Measurements from ENCODE around the gene PRRG1. TPM values are rescaled to one million over a fixed set of nuclear protein-coding genes. Genes with fewer than 3 reads are reported as not detected.
"Not testable (repeated sequence)": the region's sequence is repeated elsewhere in the genome, so short reads cannot be mapped to it uniquely, and the experiment has no call there.

PRRG1 gene
- 2.5 and 3.6 TPM in 2 replicates for polyA plus RNA-seq (2014; cell fraction: cytosol; rRNA removed)
- polyA plus RNA-seq (2014; cell fraction: nucleus; rRNA removed), result 1.5 and 2.1 TPM in 2 replicates

DNA sequence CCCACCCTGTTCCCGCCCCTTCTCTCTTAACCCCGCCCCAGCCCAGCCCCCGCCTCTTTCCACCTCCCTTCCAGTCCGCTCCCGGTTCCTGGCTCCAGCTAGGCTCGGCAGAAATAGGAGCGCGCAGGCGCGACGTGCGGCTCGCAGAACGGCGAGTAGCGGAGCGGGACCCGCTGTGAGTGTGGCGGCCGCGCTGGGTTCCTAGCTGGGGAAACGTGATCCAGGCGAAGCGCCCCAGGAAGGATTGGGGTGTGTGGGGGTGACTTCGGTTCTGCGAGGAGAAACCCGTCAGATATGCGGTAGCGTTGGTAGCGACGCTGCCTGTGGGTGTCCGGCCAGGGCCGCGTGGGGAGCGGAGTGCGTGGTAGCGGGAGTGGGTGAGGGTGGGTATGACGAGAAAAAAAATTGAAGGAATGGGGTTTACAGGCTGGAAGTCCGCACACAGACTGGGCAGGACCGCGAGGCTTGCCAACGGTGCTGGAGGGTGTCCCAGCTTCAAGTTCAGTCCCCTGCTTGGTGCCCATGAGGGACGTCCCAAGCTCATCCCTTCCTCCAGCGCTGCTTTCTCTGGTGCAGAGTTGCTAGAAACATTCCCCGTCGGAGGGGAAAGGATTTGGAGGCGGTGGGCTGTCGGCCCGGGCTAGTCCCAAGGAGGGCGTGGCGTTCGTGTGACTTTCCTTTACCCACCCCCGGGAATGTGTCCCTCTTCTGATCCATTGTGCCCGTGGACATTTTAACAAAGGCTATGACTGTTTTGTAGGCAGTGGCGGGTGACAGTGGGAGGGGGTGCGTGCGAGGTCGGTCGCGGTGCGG is at the start of gene PRRG1:
PRRG1 (plus strand) TSS at position 144 of the 813 bp plus-strand sequence. CDS start 56,886 bp downstream, outside the sequence.
- DNase-seq (ENCODE audit: low spot score), result peak; percentile 56

DNA sequence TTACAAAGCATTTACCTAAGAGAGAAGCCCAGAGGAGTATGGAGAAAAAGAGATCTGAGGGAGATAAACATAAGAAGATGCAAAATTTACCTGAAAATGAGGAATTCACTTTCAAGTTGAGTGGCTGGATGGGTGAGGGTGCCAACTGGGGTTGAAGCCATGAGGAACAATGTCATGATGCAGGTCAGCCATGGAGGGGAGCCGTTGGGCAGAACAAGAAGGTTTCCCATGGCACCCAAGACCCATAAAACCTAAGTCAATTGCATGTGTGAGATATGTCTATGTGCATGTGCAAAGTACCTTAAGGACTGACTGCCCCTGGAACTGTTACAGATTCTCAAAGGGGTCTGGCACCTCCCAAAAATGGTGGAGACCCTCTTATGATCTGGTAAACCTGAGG is 46.6 kb upstream of the PRRG1 start:
- DNase-seq (ENCODE audit: low spot score), result no peak

DNA sequence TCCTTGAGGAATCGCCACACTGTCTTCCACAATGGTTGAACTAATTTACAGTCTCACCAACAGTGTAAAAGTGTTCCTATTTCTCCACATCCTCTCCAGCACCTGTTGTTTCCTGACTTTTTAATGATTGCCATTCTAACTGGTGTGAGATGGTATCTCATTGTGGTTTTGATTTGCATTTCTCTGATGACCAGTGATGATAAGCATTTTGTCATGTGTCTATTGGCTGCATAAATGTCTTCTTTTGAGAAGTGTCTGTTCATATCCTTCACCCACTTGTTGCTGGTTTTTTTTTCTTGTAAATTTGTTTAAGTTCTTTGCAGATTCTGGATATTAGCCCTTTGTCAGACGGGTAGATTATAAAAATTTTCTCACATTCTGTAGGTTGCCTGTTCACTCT is 43.9 kb upstream of the PRRG1 start:
- not testable (repeated sequence) for DNase-seq (ENCODE audit: low spot score)

DNA sequence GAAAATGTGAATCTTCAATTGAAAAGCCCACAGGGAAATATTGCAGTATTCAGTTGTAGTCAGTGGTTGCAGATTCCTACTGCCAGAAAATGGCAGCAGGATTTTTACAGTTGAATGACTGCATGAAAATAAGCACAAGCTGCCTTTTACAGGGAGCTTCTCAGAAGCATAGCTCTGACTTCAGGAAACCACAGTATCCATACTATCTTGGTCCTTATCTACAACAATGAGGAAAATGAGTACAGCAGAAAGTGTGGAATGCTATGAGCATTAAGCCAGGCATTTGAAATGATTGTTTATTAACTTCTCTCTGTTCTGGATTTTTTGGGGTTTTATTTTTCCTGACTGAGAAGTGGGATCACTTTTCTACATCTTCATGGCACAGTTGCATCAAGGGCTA is 34.6 kb upstream of the PRRG1 start:
- DNase-seq (ENCODE audit: low spot score), result no peak

DNA sequence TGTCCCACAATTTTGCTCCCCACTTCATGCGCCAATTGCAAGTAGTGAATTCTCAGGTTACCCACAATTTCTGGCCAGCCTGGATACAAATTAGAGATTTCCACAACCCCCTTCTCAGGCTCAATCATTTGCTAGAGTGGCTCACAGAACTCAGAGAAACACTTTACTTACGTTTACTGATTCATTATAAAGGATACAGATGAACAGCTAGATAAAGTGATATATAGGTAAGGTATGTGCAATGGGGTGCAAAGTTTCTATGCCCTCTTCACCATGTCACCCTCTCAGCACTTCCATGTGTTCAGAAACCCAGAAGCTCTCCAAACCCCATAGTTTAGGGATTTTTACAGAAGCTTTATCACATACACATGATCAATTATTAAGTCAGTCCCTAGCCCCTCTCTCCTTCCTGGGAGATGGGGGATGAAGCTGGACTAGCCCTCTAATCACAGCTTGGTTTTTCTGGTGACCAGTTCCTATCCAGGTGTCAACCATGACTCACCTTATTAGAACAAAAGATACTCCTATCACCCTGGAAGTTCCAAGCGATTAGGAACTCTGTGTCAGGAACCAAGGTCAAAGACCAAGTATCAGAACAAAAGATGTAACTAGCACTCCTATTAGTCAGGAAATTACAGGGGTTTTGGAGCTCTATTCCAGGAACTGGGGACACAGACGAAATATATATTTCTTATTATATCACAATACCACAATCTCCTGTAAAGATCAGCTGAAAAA is 33.5 kb upstream of the PRRG1 start:
- no peak for DNase-seq (ENCODE audit: low spot score)

DNA sequence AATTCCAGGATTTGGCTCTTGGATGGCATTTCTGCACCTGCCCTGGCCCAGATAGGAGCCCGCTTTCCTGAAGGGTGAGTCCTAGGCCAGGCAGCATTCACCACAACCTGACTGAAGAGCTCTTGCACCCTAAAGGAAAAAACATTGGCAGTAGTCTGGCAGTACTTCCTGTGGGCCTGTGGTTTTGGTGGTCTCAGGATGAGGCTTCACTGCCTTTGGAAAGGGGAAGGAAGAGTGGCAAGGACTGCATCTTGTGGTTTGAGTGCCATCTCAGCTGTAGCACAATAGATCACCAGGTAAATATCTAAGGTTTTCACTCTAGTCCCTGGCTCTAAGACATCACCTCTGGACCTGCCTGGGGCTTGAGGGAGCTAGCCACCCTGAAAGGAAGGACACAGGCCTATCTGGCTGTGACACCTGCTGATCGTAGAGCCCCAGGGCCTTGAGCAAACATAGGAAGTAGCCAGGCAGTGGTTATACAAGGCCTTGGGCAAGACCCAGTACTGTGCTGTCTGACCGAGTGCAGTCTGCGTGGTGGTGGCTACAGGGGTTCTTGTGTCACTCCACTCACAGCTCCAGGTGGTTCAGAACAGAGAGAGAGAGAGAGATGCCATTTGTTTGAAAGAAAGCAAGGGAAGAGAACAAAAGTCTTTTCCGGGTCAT is 28.5 kb upstream of the PRRG1 start:
- DNase-seq (ENCODE audit: low spot score), result no peak

DNA sequence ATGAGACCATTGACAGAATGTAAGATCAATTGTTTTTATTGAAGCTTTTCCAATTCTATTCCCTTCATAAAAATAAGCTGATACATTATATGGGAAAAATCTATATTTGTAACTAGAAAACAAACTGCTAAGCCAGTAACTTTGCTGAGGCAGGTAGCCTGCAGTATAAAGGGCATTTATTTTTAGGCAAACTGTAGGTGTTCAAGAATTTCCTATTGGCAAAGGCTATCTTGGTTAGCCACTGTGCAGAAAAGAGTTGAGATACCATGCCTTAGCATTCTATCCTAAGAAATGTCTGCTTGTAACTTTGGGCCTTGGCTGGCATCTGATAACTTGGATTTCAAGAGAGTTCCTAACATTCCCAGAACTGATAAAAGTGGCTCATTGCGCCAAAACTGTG is 18.5 kb upstream of the PRRG1 start:
- DNase-seq (ENCODE audit: low spot score), result no peak

DNA sequence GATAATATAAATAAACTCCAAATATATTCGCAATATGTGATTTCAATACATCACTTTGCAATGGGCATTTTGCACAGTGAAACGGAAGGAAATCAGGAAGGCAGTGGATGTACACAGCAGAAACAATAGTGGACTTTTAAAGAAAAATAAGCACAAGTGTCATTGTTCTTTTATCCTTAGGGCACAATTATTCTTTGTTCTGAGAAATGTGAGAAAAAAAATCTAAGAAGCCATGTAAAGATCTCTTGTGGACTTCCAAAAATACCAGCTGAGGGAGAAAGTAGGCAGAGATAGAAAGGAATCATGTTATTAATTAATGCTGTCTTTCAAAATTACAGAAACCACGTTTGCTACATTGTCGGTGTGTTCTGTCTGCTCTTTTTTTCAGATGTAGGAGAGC is 17.6 kb upstream of the PRRG1 start:
- DNase-seq (ENCODE audit: low spot score), result no peak

DNA sequence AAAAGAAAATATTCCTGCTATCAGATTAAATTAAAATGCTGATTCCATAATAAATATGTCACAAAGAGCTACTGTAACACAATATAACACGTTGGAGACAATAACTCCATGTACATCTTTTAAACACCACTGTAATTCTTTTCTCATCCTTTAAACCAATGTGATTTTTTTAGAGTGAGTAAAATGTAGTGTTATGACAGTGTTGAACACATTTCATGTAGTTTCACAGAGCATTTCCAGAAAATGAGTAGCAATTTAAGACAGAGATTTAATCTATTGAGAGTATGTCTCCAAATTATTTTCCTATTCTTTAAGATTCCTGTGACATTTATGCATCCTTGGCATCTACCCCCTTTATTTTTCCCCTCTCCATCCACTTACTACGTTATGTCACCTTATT is 17.1 kb upstream of the PRRG1 start:
- DNase-seq (ENCODE audit: low spot score), result no peak

DNA sequence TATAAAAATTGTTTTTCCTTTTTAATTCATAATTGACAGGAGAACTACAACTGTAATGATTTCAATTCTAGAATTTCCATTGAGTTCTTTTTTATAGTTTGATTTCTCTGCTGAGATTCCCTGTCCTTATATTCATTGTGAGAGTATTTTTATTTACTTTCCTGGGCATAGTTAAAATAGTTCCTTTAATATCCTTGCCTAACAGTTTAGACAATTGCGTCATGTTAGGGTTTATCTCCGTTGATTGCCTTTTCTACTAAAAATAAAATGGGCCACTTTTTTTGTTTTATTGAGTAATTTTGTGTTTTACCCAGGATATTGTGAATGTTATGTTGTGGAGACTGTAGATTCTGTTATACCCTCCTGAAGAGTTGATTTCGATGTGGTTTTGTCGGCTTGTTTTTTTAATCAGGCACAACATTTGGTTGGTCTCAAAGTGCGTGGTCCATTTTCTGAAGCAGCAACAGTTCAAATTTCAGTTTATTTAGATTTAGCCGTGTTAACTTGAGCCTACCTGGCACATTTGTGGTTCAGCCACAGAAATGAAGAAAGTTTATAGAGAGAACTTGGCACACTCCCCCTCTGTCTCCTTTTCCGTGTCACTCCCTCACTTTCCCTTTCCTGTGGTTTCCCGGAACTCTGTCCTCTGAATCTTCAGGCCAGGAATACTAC is 16.0 kb upstream of the PRRG1 start:
- no peak for DNase-seq (ENCODE audit: low spot score)

DNA sequence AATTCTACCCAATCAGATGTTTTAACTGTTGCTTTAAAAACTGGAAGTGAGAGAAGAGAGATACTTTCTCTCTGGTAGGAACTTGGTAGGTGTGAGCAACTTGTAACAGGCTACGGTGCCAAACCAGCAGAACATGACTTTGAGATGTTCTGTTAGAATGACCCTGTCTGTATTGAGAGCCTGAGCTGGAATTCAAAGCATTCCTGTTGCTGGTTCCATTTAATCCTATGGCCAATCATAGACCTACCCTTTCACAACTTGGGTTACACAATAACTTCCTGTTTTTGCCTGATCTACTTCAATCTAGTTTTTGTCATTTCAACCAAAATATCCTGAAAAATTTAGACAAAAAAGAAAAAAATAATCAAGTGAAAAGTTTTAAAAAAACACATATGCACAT is 1.7 kb upstream of the PRRG1 start:
- DNase-seq (ENCODE audit: low spot score), result no peak

DNA sequence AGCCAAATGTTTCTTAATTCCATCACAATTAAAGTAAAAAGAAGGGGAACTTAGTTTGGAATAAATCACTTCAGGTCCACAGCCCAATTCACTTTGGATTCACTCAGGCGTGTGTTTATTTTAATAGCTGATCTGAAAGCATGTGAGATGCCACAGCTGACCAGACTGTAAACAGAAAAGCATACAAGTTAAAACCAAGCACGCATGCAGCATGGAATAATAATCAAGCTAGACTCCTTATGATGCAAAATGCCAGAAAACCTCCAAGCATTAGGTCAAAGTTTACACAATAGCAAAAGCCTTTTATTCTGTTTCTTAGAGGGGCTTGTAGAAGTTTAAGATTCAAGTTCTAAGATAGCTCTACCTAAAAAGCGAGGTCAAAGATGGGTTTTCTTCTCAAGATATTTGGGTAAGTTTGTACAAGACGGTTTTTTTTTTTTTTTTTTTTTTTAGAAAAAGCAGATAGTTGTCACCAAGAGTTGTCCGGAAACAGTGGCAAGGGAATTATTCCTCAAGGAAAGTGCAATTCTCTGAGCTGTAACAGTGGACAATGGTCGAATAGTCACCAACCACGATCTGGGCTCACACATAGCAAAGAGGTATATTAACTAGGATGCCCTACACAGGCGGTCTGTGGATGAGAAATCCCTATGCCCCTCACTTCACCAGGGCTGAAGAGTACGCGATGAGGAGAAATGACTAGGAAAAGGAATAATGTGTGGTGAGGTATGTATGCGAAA is 763 bp upstream of the PRRG1 start:
- DNase-seq (ENCODE audit: low spot score), result no peak

DNA sequence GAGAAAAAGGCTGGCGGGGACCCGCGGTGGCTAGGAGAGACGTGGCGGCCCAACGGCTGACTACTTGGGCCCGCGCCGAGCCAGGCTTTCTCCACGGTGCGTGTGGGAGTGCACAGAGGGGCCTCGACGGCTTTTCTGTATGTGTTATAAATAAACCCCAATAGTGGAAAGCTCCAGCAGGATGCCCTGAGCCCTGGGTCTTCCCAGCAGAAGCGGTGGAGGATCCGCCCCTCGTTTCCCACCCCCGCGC is 268 bp upstream of the PRRG1 start:
- no peak for DNase-seq (ENCODE audit: low spot score)

DNA sequence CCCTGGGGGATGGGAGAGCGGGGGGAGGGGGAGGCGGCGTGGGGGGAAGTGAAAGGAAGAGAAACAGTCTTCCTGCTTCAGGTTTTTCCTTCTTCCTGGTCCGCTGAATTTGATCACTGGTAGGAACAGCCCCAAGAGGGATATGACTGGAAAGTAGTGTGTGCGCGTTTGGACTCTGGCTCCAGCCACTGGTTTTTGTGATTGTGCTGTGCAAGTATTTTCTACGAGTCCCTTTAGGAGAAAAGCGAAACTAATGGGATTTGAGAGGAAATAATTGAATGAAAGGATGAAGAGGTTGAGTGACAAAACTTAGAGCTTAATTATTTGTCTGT is 836 bp downstream of the PRRG1 start:
- peak; percentile 1 for DNase-seq (ENCODE audit: low spot score)

DNA sequence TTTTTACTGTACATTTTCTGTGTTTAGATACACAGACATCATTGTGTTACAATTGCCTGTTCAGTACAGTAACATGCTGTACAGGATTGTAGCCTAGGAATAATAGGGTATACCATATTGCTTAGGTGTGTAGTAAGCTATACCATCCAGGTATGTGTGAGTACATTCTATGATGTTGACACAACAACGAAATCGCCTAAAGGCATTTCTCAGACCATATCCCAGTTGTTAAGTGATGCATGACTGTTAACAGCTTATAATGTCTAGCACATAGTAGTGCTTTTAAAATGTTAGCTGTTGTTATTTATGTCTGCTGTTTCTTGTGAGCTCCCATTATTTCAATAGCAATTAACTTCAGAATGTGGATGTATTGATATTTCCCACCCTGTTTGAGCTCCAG is 4.5 kb downstream of the PRRG1 start:
- DNase-seq (ENCODE audit: low spot score), result no peak

DNA sequence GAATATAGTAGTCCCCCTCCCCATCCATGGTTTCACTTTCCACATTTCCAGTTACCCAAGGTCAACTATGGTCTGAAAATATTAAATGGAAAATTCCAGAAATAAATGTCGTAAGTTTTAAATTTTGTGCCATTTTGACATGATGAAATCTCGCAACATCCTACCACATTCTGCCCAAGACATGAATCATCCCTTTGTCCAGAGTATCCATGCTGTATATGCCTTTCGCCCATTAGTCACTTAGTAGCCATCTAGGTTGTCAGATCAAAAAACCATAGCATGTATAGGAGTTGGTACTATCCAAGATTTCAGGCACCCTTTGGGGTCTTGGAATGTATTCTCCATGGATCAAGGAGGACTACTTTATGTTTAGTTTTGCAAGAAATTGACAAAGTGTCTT is 8.3 kb downstream of the PRRG1 start:
- no peak for DNase-seq (ENCODE audit: low spot score)

DNA sequence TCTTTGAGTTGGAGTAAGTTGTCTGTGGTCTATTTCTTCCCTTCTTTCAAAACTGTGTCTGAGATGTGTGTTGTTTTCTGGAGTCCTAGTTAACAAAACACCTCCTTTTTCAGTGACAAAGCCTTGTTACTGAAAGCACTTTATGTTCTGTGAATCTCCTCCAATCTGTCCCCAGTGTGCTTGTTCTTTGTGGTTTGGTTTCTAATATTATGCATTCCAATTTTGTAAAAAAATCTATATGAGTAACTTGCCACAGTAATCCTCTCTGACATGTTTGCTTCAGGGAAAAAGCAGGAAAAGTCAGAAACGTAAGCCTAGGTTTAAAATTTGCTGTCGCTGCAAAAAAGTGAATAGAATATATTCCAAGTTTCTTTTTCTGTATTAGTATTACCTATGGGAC is 12.4 kb downstream of the PRRG1 start:
- no peak for DNase-seq (ENCODE audit: low spot score)

DNA sequence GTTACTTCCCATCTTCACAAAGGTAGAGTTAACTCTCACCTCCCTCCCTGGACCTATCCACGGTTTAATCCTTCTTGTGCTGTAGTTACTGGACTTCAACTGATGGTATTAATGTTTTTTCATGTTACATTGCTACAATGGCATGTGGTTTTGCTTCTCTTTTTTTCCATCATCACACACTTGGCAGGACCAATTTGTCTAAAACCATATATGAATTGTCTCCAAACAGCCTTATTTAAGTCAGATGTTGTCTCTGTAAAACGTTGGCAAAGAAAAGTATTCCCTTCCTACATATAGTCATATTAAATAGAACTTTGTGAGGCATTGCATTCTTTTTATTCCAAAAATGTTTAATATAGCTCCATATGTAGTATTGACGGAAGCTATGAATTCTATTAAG is 15.5 kb downstream of the PRRG1 start:
- no peak for DNase-seq (ENCODE audit: low spot score)

DNA sequence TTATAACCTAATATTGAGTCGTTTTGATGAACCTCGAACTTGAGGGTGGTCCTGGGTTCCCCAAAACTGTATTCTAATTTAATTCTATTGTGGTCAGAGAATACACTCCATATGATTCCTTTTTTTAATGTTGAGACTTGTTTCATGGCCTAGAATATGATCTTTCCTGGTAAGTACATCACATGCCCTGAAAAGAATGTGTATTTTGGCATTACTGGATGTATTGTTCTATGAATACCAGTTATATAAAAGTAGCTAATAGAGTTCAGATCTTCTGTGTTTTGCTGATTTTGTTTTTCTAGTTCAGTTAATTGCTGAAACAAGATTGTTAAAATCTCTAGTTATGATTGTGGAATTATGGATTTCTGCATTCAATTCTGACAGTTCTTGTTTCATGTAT is 18.8 kb downstream of the PRRG1 start:
- no peak for DNase-seq (ENCODE audit: low spot score)

DNA sequence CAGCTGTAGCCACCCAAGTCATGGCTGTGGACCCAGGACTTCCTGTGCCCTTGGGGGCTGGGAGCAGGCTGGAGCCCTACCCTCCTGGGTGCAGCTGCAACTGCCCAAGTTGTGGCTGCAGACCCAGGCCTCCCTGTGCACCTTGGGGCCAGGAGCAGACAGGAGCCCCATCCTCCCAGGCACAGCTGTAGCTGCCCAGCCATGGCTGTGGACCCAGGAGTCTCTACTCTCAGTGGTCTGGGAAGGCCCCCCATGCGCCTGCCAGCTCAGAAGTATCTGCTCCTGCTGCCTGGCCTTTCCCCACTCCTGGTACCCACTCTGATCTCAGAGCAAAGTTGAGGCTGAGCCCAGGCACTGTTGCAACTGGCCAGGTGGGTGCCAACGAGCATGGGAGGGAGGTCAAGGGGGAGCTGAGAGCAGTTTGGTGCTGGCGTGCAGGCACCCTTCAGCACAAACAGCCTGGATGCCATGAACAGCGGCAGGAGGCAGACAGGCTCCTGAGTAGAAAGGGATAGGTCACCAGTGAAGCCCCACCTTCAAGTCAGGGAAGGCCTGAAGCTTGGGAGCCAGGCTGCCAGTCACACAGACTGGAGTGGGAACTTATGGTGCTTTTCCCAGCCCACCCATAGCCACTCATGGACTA is 21.5 kb downstream of the PRRG1 start:
- no peak for DNase-seq (ENCODE audit: low spot score)

DNA sequence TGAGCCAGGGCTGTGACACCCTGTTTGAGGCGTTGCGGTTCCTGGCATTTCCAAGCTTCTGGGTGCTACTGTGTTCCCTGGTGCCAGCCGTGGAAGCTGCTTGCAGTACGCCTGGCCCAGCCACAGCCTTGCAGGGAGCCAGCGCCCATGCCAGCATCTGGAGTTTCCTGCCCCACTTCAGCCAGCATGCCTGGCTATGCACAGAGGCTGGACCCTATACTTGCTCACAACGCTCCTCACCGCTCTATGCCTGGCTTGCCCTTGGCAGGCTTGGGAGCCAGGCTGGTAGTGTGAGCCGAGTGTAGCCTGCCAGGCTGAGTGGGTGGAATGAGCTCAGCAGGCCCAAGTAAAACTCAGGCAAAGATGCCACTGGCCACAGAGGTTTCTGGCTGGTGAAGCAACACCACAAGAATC is 22.4 kb downstream of the PRRG1 start:
- DNase-seq (ENCODE audit: low spot score), result no peak

All from SK-N-DZ (cell line).